GM21367 (cell line): ENCODE measurements around the gene CNTD1.
A peak's percentile ranks its signal among the peaks of the same experiment; 100 is the strongest.

Experiments used
- ATAC-seq: cut with Tn5 transposase; IDR thresholded peaks from one replicate; pipeline ENCODE4 v1.9.1; 2021; ENCODE audit not compliant: unreplicated experiment

The CNTD1 gene

GRCh38 chr17:42803074-42803883 lies 4.6 kb downstream of the CNTD1 start:
- no peak for ATAC-seq

DNA sequence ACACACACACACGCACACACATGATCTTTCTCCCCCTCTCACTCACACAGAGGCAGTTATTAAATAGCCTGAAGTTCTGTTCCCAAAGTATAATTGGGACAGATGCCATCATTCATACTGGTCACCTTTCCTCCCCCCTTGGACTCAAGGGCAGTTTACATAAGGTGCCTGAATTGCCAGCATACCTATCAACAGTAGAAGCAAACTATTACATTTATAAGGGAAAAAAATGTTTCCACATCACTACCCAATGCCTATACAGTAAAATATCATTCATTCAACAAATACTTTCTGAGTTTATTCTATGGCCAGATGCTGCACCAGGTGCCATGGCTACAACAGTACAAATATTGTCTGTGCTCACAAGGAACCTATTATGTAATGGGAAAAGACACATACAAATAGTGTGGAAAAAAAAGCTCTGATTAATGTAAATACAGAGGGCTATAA lies 6.3 kb downstream of the CNTD1 start:
- ATAC-seq, result no peak

GRCh38 chr17:42806249-42806648 lies 7.6 kb downstream of the CNTD1 start:
- ATAC-seq, result no peak

DNA sequence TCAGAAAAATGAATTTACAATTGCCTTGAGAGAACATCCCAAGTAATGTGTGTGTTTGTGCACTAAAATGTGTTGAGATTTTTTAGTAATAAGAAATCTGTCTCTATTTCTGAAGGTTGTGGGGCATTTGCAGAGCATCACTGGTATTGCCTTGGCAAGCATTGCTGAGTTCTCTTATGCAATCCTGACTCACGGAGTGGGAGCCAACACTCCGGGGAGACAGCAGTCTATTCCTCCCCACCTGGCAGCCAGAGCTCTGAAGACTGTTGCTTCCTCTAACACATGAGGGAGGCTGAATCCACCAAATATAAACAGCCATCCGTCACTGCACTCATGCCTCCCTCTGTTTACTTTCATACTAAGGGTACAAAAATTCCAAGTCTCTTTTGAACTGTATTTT lies 10.6 kb downstream of the CNTD1 start:
- ATAC-seq, result no peak

GRCh38 chr17:42814633-42815399 lies 16.2 kb downstream of the CNTD1 start:
- no peak for ATAC-seq

GRCh38 chr17:42817866-42818265 lies 19.2 kb downstream of the CNTD1 start:
- no peak for ATAC-seq

GRCh38 chr17:42818379-42818778 lies 19.7 kb downstream of the CNTD1 start:
- no peak for ATAC-seq

- no peak for ATAC-seq
Observed at GRCh38 chr17:42819939-42820535, 21.4 kb downstream of the CNTD1 start.

- no peak for ATAC-seq
Observed at GRCh38 chr17:42821176-42821575, 22.5 kb downstream of the CNTD1 start.

GRCh38 chr17:42827472-42827871 lies 28.8 kb downstream of the CNTD1 start:
- no peak for ATAC-seq

- ATAC-seq, result no peak
Observed at GRCh38 chr17:42830971-42831370, 32.3 kb downstream of the CNTD1 start.

DNA sequence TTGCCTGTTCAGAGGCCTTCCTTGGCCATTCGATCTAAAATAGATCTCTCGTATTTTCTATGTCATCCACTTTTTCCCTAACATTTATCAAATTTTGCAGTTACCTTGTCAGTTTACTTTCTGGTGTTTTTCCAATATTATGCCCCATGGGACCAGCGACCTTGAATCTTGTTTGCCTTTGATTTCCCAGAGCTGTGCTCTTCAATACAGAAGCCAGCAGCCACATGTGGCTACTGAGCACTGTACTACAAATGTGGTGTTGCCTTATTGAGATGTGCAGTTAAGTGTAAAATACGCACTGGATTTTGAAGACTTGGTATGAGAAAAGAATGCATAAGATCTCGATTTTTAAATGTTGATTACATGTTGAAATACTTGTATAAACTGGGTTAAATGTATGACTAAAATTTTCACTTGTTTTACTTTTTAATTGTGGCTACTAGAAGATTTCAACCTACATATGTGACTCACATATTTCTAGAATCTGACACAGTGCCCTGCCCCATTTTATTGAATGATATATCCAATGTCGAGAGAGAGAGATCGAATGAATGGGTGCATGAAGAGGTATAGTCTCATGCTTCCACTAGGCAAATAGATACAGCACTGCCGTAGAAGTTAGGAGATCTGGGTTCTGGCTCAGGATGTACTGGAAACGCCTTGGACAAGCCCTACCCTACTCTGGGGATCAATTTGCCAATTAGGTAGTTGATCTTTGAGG lies 33.7 kb downstream of the CNTD1 start:
- peak; percentile 7 for ATAC-seq

- ATAC-seq, result peak; percentile 67
Observed at GRCh38 chr17:42832934-42833766, 34.5 kb downstream of the CNTD1 start, which contains the start of gene PSME3. TSS of gene PSME3 (plus strand) at chr17:42833397. CDS start at chr17:42833632, 235 bp downstream.

- peak; percentile 14 for ATAC-seq
Observed at GRCh38 chr17:42833767-42834422, 35.2 kb downstream of the CNTD1 start.

DNA sequence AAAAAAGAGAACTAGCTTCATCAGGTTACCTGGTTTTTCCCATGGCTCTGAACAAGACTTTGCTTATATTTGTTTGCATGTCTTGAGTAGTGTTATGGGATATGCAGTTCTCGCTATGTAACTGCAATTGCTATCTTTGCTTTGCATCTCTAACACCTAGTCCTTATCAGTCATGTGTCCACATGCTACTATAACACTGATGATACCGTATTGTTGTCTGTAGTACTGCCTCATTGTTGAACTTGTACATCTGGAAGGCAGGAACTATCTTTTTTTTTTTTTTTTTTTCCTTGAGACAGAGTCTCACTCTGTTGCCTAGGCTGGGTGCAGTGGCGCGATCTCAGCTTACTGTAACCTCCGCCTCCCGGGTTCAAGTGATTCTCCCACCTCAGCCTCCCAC lies 37.1 kb downstream of the CNTD1 start:
- no peak for ATAC-seq

DNA sequence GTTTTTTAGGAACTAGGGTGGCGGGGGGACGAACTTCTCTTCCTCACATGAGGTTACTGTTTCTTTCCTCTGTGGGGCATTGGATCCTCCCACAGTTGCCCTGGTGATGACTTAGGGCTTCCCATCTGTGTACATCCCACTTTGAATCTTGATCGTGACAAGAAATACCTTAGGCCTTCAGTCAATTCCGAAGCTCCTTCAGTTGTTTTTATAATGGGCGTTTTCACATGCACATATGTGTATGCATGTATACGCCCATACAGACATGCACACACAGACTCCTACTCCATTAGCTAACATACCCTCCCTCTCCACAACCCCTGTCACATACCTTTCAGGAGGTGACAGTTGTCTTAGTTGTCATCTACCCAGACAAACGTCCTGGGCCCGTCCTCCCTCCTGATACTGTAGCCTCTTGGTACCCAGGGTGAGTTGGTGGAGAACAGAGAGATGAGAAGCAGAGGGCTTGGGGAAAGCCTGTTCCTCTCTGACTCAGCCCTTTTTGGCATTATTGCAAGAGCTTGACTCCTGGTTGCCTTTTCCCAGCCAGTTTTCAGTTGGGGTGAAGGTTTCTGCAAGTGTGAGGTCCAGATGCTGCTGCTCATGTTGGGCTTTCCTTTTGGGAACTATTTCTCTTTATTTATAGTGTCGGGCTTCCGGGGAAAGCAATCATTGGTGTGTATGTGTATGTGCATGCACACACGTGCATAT lies 43.5 kb downstream of the CNTD1 start:
- no peak for ATAC-seq

- ATAC-seq, result no peak
Observed at GRCh38 chr17:42843358-42843934, 44.8 kb downstream of the CNTD1 start.

DNA sequence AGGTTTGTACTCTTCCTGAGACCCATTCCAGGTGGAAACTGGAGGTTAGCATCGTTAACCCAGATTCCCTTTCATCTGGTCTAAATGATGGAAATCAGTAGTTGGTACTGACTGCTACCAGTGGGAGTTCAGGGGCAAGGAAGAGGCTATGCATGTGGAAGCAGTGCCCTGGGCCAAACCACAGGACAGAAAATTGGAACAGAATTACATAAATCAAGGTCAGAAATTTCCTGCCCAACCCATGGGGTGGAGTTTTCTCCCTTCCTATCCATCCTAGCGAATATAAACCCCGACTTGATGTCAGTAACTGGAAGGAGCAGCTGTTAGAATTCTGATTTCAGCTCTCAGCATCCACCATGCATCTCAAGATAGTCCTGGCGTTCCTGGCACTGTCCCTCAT lies 45.6 kb downstream of the CNTD1 start, which contains the start of gene AOC2:
Gene AOC2 (plus strand): TSS at position 310 of the 400 bp plus-strand sequence. CDS start 47 bp downstream, at position 357.
- no peak for ATAC-seq
